ENCODE measurements around the gene PLD4. TPM values are rescaled to one million over a fixed set of nuclear protein-coding genes. Genes with fewer than 3 reads are reported as not detected.

PLD4 gene
- polyA plus RNA-seq, 1 experiment, result 0.01 TPM

- Histone ChIP-seq H3K9me3 (ENCODE audit: control insufficient read depth, insufficient read depth, low read length) (no peaks in the 10 kb centered on the region; the same call in 1 of the 2 replicates), H3K4me3 (ENCODE audit: low read depth, low read length) (no peak overlapping the region), H3K27ac (ENCODE audit: low read depth, low read length) (no peak overlapping the region), H3K27me3 (ENCODE audit: control insufficient read depth, insufficient read depth, low read length) (peaks cover 42% of the 10 kb centered on the region)
- CTCF ChIA-PET, result interaction anchor here (0.6 to 1.5 kb wide), 3 partner anchors 40 to 474 kb away, joined by 5 to 11 read pairs (median 8); no protein-coding TSS in a partner anchor
- DNase-seq (ENCODE audit: low read depth, low spot score), result no peak
- TF ChIP-seq CTCF (IDR thresholded peaks at IDR 0.05; ENCODE audit: low read depth, low read length), result no peak
- POLR2A ChIA-PET, result no interaction called here
Measured at GRCh38 chr14:104935026-104935650, 10.5 kb downstream of the PLD4 start.

GRCh38 chr14:104935955-104936354, 11.3 kb downstream of the PLD4 start:
- CTCF ChIA-PET, result interaction anchor here (0.6 kb wide), 1 partner anchor 110 kb away, joined by 3 read pairs; no protein-coding TSS in a partner anchor
- Histone ChIP-seq H3K27ac (ENCODE audit: low read depth, low read length) (no peak overlapping the region), H3K9me3 (ENCODE audit: control insufficient read depth, insufficient read depth, low read length) (no peaks in the 10 kb centered on the region; the same call in 1 of the 2 replicates), H3K4me3 (ENCODE audit: low read depth, low read length) (no peak overlapping the region), H3K27me3 (ENCODE audit: control insufficient read depth, insufficient read depth, low read length) (peaks cover 39% of the 10 kb centered on the region)
- POLR2A ChIA-PET, result no interaction called here
- TF ChIP-seq CTCF (IDR thresholded peaks at IDR 0.05; ENCODE audit: low read depth, low read length), result no peak
- DNase-seq (ENCODE audit: low read depth, low spot score), result no peak

GRCh38 chr14:104936361-104937155, 11.9 kb downstream of the PLD4 start:
- ChIA-PET CTCF (interaction anchor here (0.7 to 1.3 kb wide), 2 partner anchors 93 to 109 kb away, joined by 3 to 5 read pairs; no protein-coding TSS in a partner anchor), POLR2A (no interaction called here)
- Histone ChIP-seq H3K27ac (ENCODE audit: low read depth, low read length) (no peak overlapping the region), H3K4me3 (ENCODE audit: low read depth, low read length) (no peak overlapping the region), H3K9me3 (ENCODE audit: control insufficient read depth, insufficient read depth, low read length) (no peaks in the 10 kb centered on the region; the same call in 1 of the 2 replicates), H3K27me3 (ENCODE audit: control insufficient read depth, insufficient read depth, low read length) (peaks cover 38% of the 10 kb centered on the region)
- DNase-seq (ENCODE audit: low read depth, low spot score), result no peak
- no peak for TF ChIP-seq CTCF (IDR thresholded peaks at IDR 0.05; ENCODE audit: low read depth, low read length)

GRCh38 chr14:104937161-104937560, 12.5 kb downstream of the PLD4 start:
- POLR2A ChIA-PET, result interaction anchor here (1.3 kb wide), 1 partner anchor 36 kb away, joined by 3 read pairs; no protein-coding TSS in a partner anchor
- no peaks in the 10 kb centered on the region; the same call in 1 of the 2 replicates for H3K9me3 ChIP-seq (ENCODE audit: control insufficient read depth, insufficient read depth, low read length)
- H3K4me3 ChIP-seq (ENCODE audit: low read depth, low read length), result no peak overlapping the region
- no peak for TF ChIP-seq CTCF (IDR thresholded peaks at IDR 0.05; ENCODE audit: low read depth, low read length)
- CTCF ChIA-PET, result interaction anchor here (0.7 to 1.3 kb wide), 2 partner anchors 92 to 108 kb away, joined by 3 to 5 read pairs; no protein-coding TSS in a partner anchor
- DNase-seq (ENCODE audit: low read depth, low spot score), result no peak
- H3K27me3 ChIP-seq (ENCODE audit: control insufficient read depth, insufficient read depth, low read length), result peaks cover 32% of the 10 kb centered on the region
- H3K27ac ChIP-seq (ENCODE audit: low read depth, low read length), result no peak overlapping the region
